Bronchial epithelial cell (primary cell): Measurements from ENCODE around the gene PPP6C. TPM values are rescaled to one million over a fixed set of nuclear protein-coding genes. Genes with fewer than 3 reads are reported as not detected.
"Not testable (repeated sequence)": the region's sequence is repeated elsewhere in the genome, so short reads cannot be mapped to it uniquely, and the experiment has no call there.

Experiments used
- DNase-seq: peaks from one replicate; pipeline ENCODE4 v3.0.0-alpha.2; 2010; ENCODE audit warnings: low read depth
- FAIRE-seq: peaks from 2 replicates; lab custom pipeline; 2011; peaks lifted over from hg19 to GRCh38; lab: Jason Lieb, UNC
- H3K27me3 ChIP-seq: 2 replicates; pipeline ENCODE4 v1.5.1; 2011; ENCODE audit warnings: low read length; ENCODE audit not compliant: control insufficient read depth, insufficient read depth
- H3K36me3 ChIP-seq: 2 replicates; pipeline ENCODE4 v1.5.1; 2011; ENCODE audit warnings: low read length; ENCODE audit not compliant: control insufficient read depth, insufficient read depth
- H3K4me3 ChIP-seq: 2 replicates; pipeline ENCODE4 v1.5.1; 2011; ENCODE audit warnings: mild to moderate bottlenecking, low read depth, low read length, control low read depth
- total RNA-seq: library from RNA; depleted of rRNA; stranded (reverse); fragments of >200 nt; gene quantifications from 2 replicates; pipeline ENCODE4 v1.2.1, GENCODE V29; 2014
- TF ChIP-seq, protein P1 (sequence below): IDR thresholded peaks from 2 replicates; pipeline ENCODE4 v1.5.1; 2011; ENCODE audit warnings: mild to moderate bottlenecking, moderate library complexity, low read length, control low read depth, inconsistent platforms; ENCODE audit not compliant: insufficient read depth, severe bottlenecking

Gene PPP6C
- total RNA-seq, 1 donor from 2014 or later: 10.5 TPM

DNA sequence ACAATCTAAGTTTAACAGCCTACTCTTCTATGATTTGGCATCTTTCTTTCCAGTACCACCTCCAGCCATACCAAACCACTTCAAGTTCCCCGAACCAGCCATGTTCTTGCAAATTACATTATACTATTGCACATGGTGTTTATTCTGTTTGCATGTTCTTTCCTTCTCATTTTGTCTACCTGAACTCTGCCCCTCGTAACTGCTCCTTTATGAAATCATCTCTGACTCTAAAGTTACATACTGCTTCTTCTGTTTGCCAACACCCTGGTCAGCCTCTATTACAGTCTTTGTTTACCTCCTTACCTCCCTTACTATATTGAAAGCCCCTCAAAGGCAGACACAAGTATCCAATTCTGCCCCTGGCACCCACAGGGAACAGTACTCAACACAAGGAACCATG is 6.0 kb downstream of the PPP6C start:
- DNase-seq (no peak), FAIRE-seq (no peak)
- TF ChIP-seq, protein P1, sequence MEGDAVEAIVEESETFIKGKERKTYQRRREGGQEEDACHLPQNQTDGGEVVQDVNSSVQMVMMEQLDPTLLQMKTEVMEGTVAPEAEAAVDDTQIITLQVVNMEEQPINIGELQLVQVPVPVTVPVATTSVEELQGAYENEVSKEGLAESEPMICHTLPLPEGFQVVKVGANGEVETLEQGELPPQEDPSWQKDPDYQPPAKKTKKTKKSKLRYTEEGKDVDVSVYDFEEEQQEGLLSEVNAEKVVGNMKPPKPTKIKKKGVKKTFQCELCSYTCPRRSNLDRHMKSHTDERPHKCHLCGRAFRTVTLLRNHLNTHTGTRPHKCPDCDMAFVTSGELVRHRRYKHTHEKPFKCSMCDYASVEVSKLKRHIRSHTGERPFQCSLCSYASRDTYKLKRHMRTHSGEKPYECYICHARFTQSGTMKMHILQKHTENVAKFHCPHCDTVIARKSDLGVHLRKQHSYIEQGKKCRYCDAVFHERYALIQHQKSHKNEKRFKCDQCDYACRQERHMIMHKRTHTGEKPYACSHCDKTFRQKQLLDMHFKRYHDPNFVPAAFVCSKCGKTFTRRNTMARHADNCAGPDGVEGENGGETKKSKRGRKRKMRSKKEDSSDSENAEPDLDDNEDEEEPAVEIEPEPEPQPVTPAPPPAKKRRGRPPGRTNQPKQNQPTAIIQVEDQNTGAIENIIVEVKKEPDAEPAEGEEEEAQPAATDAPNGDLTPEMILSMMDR: no peak

DNA sequence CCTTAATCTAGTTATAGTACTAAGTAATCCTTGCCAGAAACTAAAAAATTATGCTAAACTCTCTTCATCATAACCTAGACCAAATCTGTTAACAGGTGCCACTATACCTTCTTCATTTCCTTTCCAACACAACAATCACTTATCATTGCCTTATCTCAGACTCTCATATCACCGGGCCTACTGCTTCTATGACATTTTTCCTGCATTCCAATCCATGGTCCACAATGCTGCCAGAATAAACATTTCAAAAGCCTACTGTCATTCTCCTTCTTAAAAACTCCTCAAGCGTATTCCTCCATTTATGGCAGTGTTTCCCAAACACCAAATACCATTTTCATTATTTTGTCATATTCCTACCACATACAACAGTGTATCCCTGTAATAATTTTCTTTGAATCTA is 6.5 kb downstream of the PPP6C start:
- DNase-seq (no peak), FAIRE-seq (no peak)
- no peak overlapping the region for H3K4me3 ChIP-seq
- TF ChIP-seq, protein P1: no peak
- H3K27me3 ChIP-seq: no peaks in the 10 kb centered on the region
- no peaks in the 10 kb centered on the region for H3K36me3 ChIP-seq

More for the DNA sequence above, 6.0 kb downstream of the PPP6C start:
- H3K4me3 ChIP-seq: no peak overlapping the region
- H3K27me3 ChIP-seq: no peaks in the 10 kb centered on the region
- H3K36me3 ChIP-seq: no peaks in the 10 kb centered on the region

DNA sequence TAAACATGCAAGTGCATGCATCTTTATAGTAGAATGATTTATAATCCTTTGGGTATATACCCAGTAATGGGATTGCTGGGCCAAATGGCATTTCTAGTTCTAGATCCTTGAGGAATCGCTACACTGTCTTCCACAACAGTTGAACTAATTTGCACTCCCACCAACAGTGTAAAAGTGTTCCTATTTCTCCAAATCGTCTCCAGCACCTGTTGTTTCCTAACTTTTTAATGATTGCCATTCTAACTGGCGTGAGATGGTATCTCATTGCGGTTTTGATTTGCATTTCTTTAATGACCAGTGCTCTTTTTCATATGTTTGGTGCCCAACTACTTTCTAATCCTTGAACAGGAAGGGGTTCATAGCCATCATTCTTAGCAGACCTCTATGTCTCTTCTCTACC is 7.8 kb downstream of the PPP6C start:
- H3K4me3 ChIP-seq, H3K27me3 ChIP-seq, FAIRE-seq, H3K36me3 ChIP-seq, DNase-seq: not testable (repeated sequence)

DNA sequence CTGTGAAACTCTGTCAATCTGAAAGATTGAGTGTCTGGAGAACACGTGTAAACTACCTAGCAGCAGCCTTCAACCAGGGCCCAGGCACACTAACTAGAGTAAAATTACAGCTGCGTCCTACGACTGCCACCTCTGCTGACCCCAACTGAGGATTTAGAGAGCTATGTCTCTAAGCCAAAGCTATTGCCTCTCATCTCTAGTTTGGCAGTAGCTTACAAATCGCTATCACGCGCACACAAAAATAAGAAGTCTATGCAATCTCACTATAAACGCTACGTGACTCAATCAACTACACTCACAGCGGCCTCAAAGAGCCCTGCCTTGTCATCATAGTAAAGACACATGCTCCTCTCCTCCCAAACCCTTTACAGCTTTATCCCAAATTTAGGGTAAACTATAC is 8.7 kb downstream of the PPP6C start:
- DNase-seq: no peak
- Histone ChIP-seq H3K27me3 (no peaks in the 10 kb centered on the region), H3K4me3 (no peak overlapping the region), H3K36me3 (no peaks in the 10 kb centered on the region)
- no peak for FAIRE-seq
- TF ChIP-seq, protein P1: no peak

DNA sequence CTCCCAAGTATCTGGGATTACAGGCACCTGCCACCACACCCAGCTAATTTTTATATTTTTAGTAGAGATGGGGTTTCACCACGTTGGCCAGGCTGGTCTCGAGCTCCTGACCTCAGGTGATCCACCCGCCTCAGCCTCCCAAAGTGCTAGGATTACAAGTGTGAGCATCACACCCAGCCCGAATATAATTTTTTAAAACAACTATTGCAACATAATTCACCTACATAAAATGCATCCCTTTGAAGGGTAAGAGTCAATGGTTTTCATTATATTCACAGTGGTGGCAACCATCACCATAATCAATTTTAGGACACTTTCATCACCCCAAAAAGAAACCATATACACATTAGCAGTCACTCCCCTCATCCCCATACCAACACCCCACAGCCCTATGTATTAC is 9.8 kb downstream of the PPP6C start:
- FAIRE-seq: not testable (repeated sequence)

DNA sequence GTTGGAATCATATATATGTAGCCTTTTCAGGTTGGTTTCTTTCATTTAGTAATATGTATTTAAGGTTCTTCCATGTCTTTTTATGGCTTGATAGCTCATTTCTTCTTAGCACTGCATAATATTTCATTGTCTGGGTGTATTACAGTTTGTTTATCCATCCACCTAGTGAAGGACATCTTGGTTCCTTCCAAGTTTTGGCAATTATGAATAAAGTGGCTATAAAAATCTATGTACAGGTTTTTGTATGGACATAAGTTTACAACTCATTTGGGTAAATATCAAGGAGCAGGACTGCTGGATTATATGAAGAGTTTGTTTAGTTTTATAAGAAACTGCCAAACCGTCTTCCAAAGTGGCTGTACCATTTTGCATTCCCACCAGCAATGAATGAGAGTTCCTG is 11.7 kb downstream of the PPP6C start:
- TF ChIP-seq, protein P1: no peak
- H3K27me3 ChIP-seq: no peaks in the 10 kb centered on the region
- FAIRE-seq: no peak

More for the DNA sequence above, 9.8 kb downstream of the PPP6C start:
- DNase-seq, H3K27me3 ChIP-seq, H3K4me3 ChIP-seq, H3K36me3 ChIP-seq: not testable (repeated sequence)

DNA sequence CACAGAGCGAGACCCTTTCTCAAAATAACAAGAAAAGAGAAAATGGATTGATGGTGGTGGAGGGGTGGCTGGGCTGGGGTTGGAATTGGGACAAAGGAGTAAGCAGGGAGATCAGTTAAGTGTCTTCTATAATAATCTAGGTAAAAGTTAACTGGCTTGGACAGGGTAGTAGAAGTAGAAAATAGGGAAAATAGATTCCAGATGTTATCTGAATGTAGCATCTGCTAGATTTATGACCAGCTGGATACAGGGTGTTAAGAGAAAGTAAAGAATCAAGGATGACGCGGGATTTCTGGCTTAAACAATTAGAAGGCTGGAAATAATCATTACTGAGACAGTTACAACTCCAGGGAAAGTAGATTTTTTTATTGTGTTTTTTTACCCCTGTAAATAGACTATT is 13.0 kb downstream of the PPP6C start:
- H3K27me3 ChIP-seq: no peaks in the 10 kb centered on the region
- FAIRE-seq (no peak), DNase-seq (no peak)
- TF ChIP-seq, protein P1: no peak
- no peak overlapping the region for H3K4me3 ChIP-seq
- no peaks in the 10 kb centered on the region for H3K36me3 ChIP-seq

More for the DNA sequence above, 11.7 kb downstream of the PPP6C start:
- no peak overlapping the region for H3K4me3 ChIP-seq
- DNase-seq: no peak
- no peaks in the 10 kb centered on the region for H3K36me3 ChIP-seq
